Panc1 (cell line): Measurements from ENCODE around the gene UNC119B. TPM values are rescaled to one million over a fixed set of nuclear protein-coding genes. Genes with fewer than 3 reads are reported as not detected.

Experiments
- ATAC-seq: fragments of 200-7000 bp; cut with Tn5 transposase; 2 replicates; pipeline ENCODE4 v1.9.1; 2020; ENCODE audit warnings: mild to moderate bottlenecking, moderate library complexity
- BruUV-seq: library from RNA; stranded (reverse); fragments of 400-500 nt; replicated peaks from 2 replicates; lab custom pipeline; 2021; lab: Mats Ljungman, UMichigan
- CTCF ChIA-PET: fragments of 300-600 bp; sonication (Branson Sonifier 250); formaldehyde crosslinking; loops from one replicate; lab custom pipeline; 2022; ENCODE audit warnings: antibody characterized with exemption; lab: Charles Lee
- POLR2A ChIA-PET: fragments of 300-600 bp; sonication (Branson Sonifier 250); formaldehyde crosslinking; loops from one replicate; lab custom pipeline; 2022; ENCODE audit warnings: antibody characterized with exemption; lab: Charles Lee
- DNase-seq: peaks from one replicate; pipeline ENCODE4 v3.0.0-alpha.2; 2010; ENCODE audit warnings: low read depth, low spot score
- H3K27ac ChIP-seq: 2 replicates; pipeline ENCODE4 v1.5.1; 2011; ENCODE audit warnings: mild to moderate bottlenecking, low read length, inconsistent platforms
- H3K27me3 ChIP-seq: fragments of 200-500 bp; sonication (Bioruptor generic); 2 replicates; pipeline ENCODE4 v1.6.0; 2014; ENCODE audit warnings: low read length, inconsistent platforms; ENCODE audit not compliant: control insufficient read depth, insufficient read depth
- H3K36me3 ChIP-seq: fragments of 200-500 bp; sonication (Bioruptor generic); 2 replicates; pipeline ENCODE4 v1.5.1; 2014; ENCODE audit warnings: inconsistent platforms, mild to moderate bottlenecking, low read length, moderate library complexity; ENCODE audit not compliant: control insufficient read depth, insufficient read depth
- H3K4me1 ChIP-seq: 2 replicates; pipeline ENCODE4 v1.5.1; 2011; ENCODE audit warnings: inconsistent platforms, mild to moderate bottlenecking, low read length, moderate library complexity; ENCODE audit not compliant: control insufficient read depth, insufficient read depth
- H3K4me3 ChIP-seq, 2 experiments: 2 replicates each; pipeline ENCODE4 v1.5.1; 2011 to 2012; ENCODE audit warnings: low read depth in 2 of 2, low read length in 2 of 2, mild to moderate bottlenecking in 2 of 2, inconsistent platforms in 1 of 2, moderate library complexity in 1 of 2
- H3K9me3 ChIP-seq: fragments of 200-500 bp; sonication (Bioruptor generic); 2 replicates; pipeline ENCODE4 v1.5.1; 2014; ENCODE audit warnings: low read depth, mild to moderate bottlenecking, inconsistent platforms, low read length, moderate library complexity; ENCODE audit not compliant: control insufficient read depth, insufficient read depth
- POLR2AphosphoS5 ChIP-seq: IDR thresholded peaks from 2 replicates; pipeline ENCODE4 v1.6.1; 2012; ENCODE audit warnings: mild to moderate bottlenecking, low read depth, low read length, moderate library complexity
- SIN3A ChIP-seq: IDR thresholded peaks from 2 replicates; pipeline ENCODE4 v1.6.1; 2012; ENCODE audit warnings: low read depth, mild to moderate bottlenecking, low read length, moderate library complexity, borderline replicate concordance; ENCODE audit not compliant: insufficient read depth
- TCF7L2 ChIP-seq: IDR thresholded peaks from 2 replicates; pipeline ENCODE4 v1.6.1; 2011; ENCODE audit warnings: mild to moderate bottlenecking, low read depth, low read length, inconsistent platforms
- in situ Hi-C: cut with HindIII; loops from 2 replicates; pipeline ENCODE4 v1.10.0; 2016; ENCODE audit warnings: low sequenced_read_pairs, low pct_unique_long_range_greater_than_20kb
- intact Hi-C: fragments of 100-400 bp; cut with micrococcal nuclease; formaldehyde crosslinking; loops from one replicate; pipeline ENCODE4 v1.10.0; 2022; ENCODE audit not compliant: unreplicated experiment
- total RNA-seq: library from RNA; stranded (reverse); gene quantifications from one replicate; pipeline ENCODE4 v1.2.1, GENCODE V29; 2021; ENCODE audit not compliant: unreplicated experiment
- TF ChIP-seq, protein P1 (sequence below): fragments of 450-650 bp; IDR thresholded peaks from 2 replicates; pipeline ENCODE4 v1.5.1; 2017; ENCODE audit warnings: mild to moderate bottlenecking
- TF ChIP-seq, protein P2 (sequence below), 2 experiments: IDR thresholded peaks; 2 replicates each; pipeline ENCODE4 v1.6.1; 2011 to 2012; ENCODE audit warnings: low read depth in 2 of 2, control low read depth in 1 of 2, low read length in 1 of 2, mild to moderate bottlenecking in 1 of 2, moderate library complexity in 1 of 2; ENCODE audit not compliant: insufficient read depth in 1 of 2

The UNC119B gene
- total RNA-seq, 1 experiment from 2014 or later = 26.0 TPM

DNA sequence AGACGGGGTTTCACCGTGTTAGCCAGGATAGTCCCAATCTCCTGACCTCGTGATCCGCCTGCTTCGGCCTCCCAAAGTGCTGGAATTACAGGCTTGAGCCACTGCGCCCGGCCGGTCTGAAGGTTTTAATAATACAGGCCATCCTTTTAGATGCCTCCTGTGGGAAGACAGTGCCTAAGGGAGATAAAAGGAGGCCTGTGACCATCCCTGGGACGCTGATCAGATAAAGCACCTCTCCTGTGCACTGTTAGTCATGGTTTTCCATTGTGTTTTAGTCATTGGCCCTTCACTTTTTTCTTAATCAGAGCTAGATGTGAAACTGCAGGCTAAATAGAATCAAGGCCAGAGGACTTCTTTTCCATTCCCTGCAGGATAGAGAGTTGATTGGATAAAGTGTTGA is 7.8 kb downstream of the UNC119B start:
- DNase-seq (no peak), ATAC-seq (no peak)
- POLR2A ChIA-PET = no interaction called here
- CTCF ChIA-PET = no interaction called here
- Histone ChIP-seq H3K27me3 (no peaks in the 10 kb centered on the region), H3K36me3 (peaks cover 23% of the 10 kb centered on the region), H3K9me3 (no peaks in the 10 kb centered on the region), H3K4me1 (no peaks in the 10 kb centered on the region), H3K27ac (no peak overlapping the region), H3K4me3 (no peak overlapping the region)
- intact Hi-C loops = no loop called here
- in situ Hi-C loops = no loop called here
- no TSS peak for BruUV-seq
- TF ChIP-seq, protein P1, sequence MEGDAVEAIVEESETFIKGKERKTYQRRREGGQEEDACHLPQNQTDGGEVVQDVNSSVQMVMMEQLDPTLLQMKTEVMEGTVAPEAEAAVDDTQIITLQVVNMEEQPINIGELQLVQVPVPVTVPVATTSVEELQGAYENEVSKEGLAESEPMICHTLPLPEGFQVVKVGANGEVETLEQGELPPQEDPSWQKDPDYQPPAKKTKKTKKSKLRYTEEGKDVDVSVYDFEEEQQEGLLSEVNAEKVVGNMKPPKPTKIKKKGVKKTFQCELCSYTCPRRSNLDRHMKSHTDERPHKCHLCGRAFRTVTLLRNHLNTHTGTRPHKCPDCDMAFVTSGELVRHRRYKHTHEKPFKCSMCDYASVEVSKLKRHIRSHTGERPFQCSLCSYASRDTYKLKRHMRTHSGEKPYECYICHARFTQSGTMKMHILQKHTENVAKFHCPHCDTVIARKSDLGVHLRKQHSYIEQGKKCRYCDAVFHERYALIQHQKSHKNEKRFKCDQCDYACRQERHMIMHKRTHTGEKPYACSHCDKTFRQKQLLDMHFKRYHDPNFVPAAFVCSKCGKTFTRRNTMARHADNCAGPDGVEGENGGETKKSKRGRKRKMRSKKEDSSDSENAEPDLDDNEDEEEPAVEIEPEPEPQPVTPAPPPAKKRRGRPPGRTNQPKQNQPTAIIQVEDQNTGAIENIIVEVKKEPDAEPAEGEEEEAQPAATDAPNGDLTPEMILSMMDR = no peak
- TF ChIP-seq SIN3A = no peak
- TF ChIP-seq POLR2AphosphoS5 = no peak
- TF ChIP-seq, protein P2, sequence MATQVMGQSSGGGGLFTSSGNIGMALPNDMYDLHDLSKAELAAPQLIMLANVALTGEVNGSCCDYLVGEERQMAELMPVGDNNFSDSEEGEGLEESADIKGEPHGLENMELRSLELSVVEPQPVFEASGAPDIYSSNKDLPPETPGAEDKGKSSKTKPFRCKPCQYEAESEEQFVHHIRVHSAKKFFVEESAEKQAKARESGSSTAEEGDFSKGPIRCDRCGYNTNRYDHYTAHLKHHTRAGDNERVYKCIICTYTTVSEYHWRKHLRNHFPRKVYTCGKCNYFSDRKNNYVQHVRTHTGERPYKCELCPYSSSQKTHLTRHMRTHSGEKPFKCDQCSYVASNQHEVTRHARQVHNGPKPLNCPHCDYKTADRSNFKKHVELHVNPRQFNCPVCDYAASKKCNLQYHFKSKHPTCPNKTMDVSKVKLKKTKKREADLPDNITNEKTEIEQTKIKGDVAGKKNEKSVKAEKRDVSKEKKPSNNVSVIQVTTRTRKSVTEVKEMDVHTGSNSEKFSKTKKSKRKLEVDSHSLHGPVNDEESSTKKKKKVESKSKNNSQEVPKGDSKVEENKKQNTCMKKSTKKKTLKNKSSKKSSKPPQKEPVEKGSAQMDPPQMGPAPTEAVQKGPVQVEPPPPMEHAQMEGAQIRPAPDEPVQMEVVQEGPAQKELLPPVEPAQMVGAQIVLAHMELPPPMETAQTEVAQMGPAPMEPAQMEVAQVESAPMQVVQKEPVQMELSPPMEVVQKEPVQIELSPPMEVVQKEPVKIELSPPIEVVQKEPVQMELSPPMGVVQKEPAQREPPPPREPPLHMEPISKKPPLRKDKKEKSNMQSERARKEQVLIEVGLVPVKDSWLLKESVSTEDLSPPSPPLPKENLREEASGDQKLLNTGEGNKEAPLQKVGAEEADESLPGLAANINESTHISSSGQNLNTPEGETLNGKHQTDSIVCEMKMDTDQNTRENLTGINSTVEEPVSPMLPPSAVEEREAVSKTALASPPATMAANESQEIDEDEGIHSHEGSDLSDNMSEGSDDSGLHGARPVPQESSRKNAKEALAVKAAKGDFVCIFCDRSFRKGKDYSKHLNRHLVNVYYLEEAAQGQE (IDR thresholded peaks at IDR 0.05; ENCODE audit: insufficient read depth in 1 of 2, low read depth in 2 of 2, low read length in 1 of 2) = no peak
- no peak for TF ChIP-seq TCF7L2

DNA sequence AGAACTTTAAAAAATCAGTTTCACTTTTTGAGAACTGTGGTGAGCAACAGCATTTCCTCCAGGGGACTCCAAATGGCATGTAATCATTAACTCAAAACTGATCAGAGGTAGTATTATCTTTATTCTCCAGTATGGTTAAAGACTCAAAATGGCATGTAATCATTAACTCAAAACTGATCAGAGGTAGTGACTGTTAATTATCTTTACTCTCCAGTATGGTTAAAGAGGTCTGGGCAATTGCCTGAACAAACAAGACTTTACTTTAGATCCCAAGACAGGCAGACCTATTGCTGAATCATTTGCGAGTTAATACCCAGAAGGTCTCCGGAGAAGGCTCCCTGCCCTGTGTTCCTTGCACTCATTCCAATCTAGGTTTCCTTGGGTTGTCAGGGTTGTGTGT is 8.8 kb downstream of the UNC119B start:
- Histone ChIP-seq H3K9me3 (no peaks in the 10 kb centered on the region), H3K36me3 (peaks cover 22% of the 10 kb centered on the region), H3K27ac (no peak overlapping the region), H3K4me1 (no peaks in the 10 kb centered on the region), H3K27me3 (no peaks in the 10 kb centered on the region), H3K4me3 (no peak overlapping the region)
- no TSS peak for BruUV-seq
- ChIA-PET CTCF (no interaction called here), POLR2A (no interaction called here)
- no peak for DNase-seq
- in situ Hi-C loops (no loop called here), intact Hi-C loops (no loop called here)
- TF ChIP-seq, protein P1 = no peak
- no peak for TF ChIP-seq TCF7L2
- TF ChIP-seq, protein P2 (IDR thresholded peaks at IDR 0.05; ENCODE audit: insufficient read depth in 1 of 2, low read depth in 2 of 2, low read length in 1 of 2) = no peak
- no peak for ATAC-seq
